Tibial nerve (tissue), 4 donors: ENCODE data around the gene TMX2. TPM values are rescaled to one million over a fixed set of nuclear protein-coding genes. Genes with fewer than 3 reads are reported as not detected.
A peak's percentile ranks its signal among the peaks of the same experiment; 100 is the strongest.
"Not testable (repeated sequence)": the region's sequence is repeated elsewhere in the genome, so short reads cannot be mapped to it uniquely, and the experiment has no call there.

Source experiments
- DNase-seq, 2 donors: peaks; one replicate each; pipeline ENCODE4 v3.0.0-alpha.2; 2019; ENCODE audit warnings: low spot score in 2 of 2
- H3K27ac ChIP-seq, 4 donors: fragments of 200-600 bp; sonication (generic) in 3 of 4; one replicate each; pipeline ENCODE4 v1.5.1; 2017 to 2019; ENCODE audit warnings: mild to moderate bottlenecking in 1 of 4
- H3K27me3 ChIP-seq, 2 donors: fragments of 200-600 bp; sonication (generic) in 1 of 2; one replicate each; pipeline versions ENCODE4 v1.5.1 to v1.6.0; 2017 to 2019
- H3K36me3 ChIP-seq, 3 donors: fragments of 200-600 bp; sonication (generic); one replicate each; pipeline ENCODE4 v1.5.1; 2018 to 2019
- H3K4me1 ChIP-seq, 4 donors: fragments of 200-600 bp; sonication (generic) in 3 of 4; one replicate each; pipeline ENCODE4 v1.5.1; 2017 to 2019
- H3K4me3 ChIP-seq, 4 donors: fragments of 200-600 bp; sonication (generic) in 3 of 4; one replicate each; pipeline ENCODE4 v1.5.1; 2017 to 2019; ENCODE audit warnings: mild to moderate bottlenecking in 1 of 4, moderate library complexity in 1 of 4
- H3K9me3 ChIP-seq, 4 donors: fragments of 200-600 bp; sonication (generic) in 3 of 4; one replicate each; pipeline ENCODE4 v1.5.1; 2017 to 2019
- EP300 ChIP-seq, 2 donors: sonication (generic); formaldehyde crosslinking; IDR thresholded peaks; one replicate each; pipeline ENCODE4 v1.6.1; 2017; ENCODE audit warnings: antibody characterized with exemption in 2 of 2, mild to moderate bottlenecking in 1 of 2
- POLR2A ChIP-seq, 2 donors: fragments of 450-650 bp; IDR thresholded peaks; one replicate each; pipeline ENCODE4 v1.6.1; 2017; ENCODE audit warnings: antibody characterized with exemption in 2 of 2, mild to moderate bottlenecking in 2 of 2, moderate library complexity in 2 of 2
- WGBS, 2 donors: methylation state at CpG; one replicate each; pipeline ENCODE4 v1.1.5; 2018; 5-methylcytosine and 5-hydroxymethylcytosine counted together
- total RNA-seq, 4 donors: library from RNA; depleted of rRNA; stranded (reverse); fragments of >200 nt; gene quantifications; one replicate each; pipeline ENCODE4 v1.1.0, GENCODE V29; 2016
- TF ChIP-seq, protein P1 (sequence below), 5 experiments: fragments of 200-600 bp in 3 of 5; fragments of 450-650 bp in 2 of 5; sonication (generic) in 3 of 5; IDR thresholded peaks; one replicate each; pipeline ENCODE4 v1.5.1; 2016 to 2019; ENCODE audit warnings: antibody characterized with exemption in 5 of 5, mild to moderate bottlenecking in 3 of 5, moderate library complexity in 2 of 5

Gene TMX2
- total RNA-seq, 4 donors from 2014 or later, result 54.3 to 89.4 (median 71.7) TPM

DNA sequence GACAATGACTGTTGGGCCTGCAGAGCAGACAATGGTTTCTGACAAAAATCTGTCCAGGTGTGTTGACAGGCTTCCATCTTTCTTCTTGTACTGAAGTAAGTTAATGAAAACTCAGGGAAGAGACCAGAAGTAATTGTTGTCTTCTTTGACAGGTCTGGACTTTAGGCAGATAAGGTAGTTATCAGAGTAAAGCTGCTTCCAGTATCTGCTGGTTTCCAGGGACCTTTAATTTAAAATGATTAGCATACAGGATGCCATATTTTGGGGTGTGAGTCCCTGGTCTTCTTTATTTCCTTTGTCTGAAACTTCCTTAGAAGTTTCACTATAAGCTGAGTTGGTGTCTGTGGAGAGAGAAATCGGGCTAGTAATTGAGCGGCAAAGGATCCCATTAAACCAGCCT lies 1.4 kb downstream of the TMX2 start:
- TF ChIP-seq POLR2A (IDR thresholded peaks at IDR 0.05) (no peak), EP300 (IDR thresholded peaks at IDR 0.05) (no peak)
- TF ChIP-seq, protein P1, sequence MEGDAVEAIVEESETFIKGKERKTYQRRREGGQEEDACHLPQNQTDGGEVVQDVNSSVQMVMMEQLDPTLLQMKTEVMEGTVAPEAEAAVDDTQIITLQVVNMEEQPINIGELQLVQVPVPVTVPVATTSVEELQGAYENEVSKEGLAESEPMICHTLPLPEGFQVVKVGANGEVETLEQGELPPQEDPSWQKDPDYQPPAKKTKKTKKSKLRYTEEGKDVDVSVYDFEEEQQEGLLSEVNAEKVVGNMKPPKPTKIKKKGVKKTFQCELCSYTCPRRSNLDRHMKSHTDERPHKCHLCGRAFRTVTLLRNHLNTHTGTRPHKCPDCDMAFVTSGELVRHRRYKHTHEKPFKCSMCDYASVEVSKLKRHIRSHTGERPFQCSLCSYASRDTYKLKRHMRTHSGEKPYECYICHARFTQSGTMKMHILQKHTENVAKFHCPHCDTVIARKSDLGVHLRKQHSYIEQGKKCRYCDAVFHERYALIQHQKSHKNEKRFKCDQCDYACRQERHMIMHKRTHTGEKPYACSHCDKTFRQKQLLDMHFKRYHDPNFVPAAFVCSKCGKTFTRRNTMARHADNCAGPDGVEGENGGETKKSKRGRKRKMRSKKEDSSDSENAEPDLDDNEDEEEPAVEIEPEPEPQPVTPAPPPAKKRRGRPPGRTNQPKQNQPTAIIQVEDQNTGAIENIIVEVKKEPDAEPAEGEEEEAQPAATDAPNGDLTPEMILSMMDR (IDR thresholded peaks at IDR 0.05), result no peak
- 96 to 97% methylated on average over 2 of the region's 2 CpGs for whole genome bisulfite sequencing, 2 donors
- Histone ChIP-seq H3K36me3 (peaks cover 0 to 12% (median 0%) of the 10 kb centered on the region in 3 donors), H3K4me1 (peaks cover 0 to 45% (median 14%) of the 10 kb centered on the region in 4 donors), H3K27ac (no peak overlapping the region), H3K9me3 (no peaks in the 10 kb centered on the region), H3K4me3 (peak overlapping the region in 1 of 4 donors; percentile 90), H3K27me3 (no peaks in the 10 kb centered on the region)
- DNase-seq, result no peak

DNA sequence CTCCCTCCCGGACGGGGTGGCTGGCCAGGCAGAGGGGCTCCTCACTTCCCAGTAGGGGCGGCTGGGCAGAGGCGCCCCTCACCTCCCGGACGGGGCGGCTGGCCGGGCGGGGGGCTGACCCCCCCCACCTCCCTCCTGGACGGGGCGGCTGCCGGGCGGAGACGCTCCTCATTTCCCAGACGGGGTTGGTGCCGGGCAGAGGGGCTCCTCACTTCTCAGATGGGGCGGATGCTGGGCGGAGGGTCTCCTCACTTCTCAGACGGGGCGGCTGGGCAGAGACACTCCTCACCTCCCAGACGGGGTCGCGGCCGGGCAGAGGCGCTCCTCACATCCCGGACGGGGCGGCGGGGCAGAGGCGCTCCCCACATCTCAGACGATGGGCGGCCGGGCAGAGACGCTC lies 4.3 kb downstream of the TMX2 start:
- H3K36me3 ChIP-seq, result peaks cover 0 to 26% (median 0%) of the 10 kb centered on the region in 3 donors
- H3K27me3 ChIP-seq, DNase-seq, H3K9me3 ChIP-seq, H3K27ac ChIP-seq, H3K4me3 ChIP-seq: not testable (repeated sequence)
- WGBS, 2 donors, result 96 to 99% methylated on average over 19 to 21 of the region's 34 CpGs
- peaks cover 0 to 23% (median 9%) of the 10 kb centered on the region in 4 donors for H3K4me1 ChIP-seq

DNA sequence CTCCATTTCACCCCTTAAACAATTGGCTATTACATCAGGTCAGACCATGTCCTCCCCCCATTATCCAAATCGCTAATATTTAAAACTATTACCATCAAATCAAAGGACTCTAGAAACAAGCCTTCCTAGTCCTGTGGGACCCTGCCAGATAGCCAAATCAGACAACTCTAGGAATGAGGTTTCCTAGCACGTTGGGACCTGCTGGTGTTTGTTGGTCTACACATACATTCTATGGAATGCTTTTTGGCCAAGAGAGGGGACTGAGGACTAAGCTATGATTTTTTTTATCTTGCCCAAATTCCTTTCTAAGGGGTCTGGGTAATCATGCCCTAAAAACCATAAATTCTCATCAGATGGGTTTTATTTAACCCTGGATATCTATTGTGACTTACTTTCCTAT lies 14.8 kb downstream of the TMX2 start:
- TF ChIP-seq EP300 (IDR thresholded peaks at IDR 0.05), result no peak
- TF ChIP-seq, protein P1 (IDR thresholded peaks at IDR 0.05), result no peak
- TF ChIP-seq POLR2A (IDR thresholded peaks at IDR 0.05), result no peak
- H3K4me1 ChIP-seq, result no peaks in the 10 kb centered on the region
- no peaks in the 10 kb centered on the region for H3K9me3 ChIP-seq
- 68 to 69% methylated on average over 2 of the region's 2 CpGs for WGBS, 2 donors
- H3K4me3 ChIP-seq, result no peak overlapping the region
- H3K27ac ChIP-seq, result no peak overlapping the region
- H3K36me3 ChIP-seq, result peaks cover 0 to 7% (median 0%) of the 10 kb centered on the region in 3 donors
- no peaks in the 10 kb centered on the region for H3K27me3 ChIP-seq
- no peak for DNase-seq

GRCh38 chr11:57728829-57729228 lies 16.4 kb downstream of the TMX2 start:
- H3K9me3 ChIP-seq, result no peaks in the 10 kb centered on the region
- TF ChIP-seq, protein P1 (IDR thresholded peaks at IDR 0.05), result no peak
- TF ChIP-seq EP300 (IDR thresholded peaks at IDR 0.05), result no peak
- TF ChIP-seq POLR2A (IDR thresholded peaks at IDR 0.05), result no peak
- WGBS, 2 donors, result 62 to 64% methylated on average over 7 of the region's 7 CpGs
- no peak overlapping the region for H3K27ac ChIP-seq
- no peak overlapping the region for H3K4me3 ChIP-seq
- no peaks in the 10 kb centered on the region for H3K27me3 ChIP-seq
- H3K36me3 ChIP-seq, result peaks cover 0 to 7% (median 0%) of the 10 kb centered on the region in 3 donors
- no peak for DNase-seq
- no peaks in the 10 kb centered on the region for H3K4me1 ChIP-seq

- Histone ChIP-seq H3K4me1 (no peaks in the 10 kb centered on the region), H3K4me3 (no peak overlapping the region), H3K9me3 (no peaks in the 10 kb centered on the region), H3K27ac (no peak overlapping the region), H3K27me3 (no peaks in the 10 kb centered on the region), H3K36me3 (peaks cover 0 to 7% (median 0%) of the 10 kb centered on the region in 3 donors)
- WGBS, 2 donors, result 90 to 96% methylated on average over 7 of the region's 7 CpGs
- TF ChIP-seq, protein P1 (IDR thresholded peaks at IDR 0.05), result no peak
- TF ChIP-seq POLR2A (IDR thresholded peaks at IDR 0.05), result no peak
- no peak for TF ChIP-seq EP300 (IDR thresholded peaks at IDR 0.05)
- DNase-seq, result no peak
These were observed 17.1 kb downstream of the TMX2 start for GRCh38 chr11:57729479-57729878.

DNA sequence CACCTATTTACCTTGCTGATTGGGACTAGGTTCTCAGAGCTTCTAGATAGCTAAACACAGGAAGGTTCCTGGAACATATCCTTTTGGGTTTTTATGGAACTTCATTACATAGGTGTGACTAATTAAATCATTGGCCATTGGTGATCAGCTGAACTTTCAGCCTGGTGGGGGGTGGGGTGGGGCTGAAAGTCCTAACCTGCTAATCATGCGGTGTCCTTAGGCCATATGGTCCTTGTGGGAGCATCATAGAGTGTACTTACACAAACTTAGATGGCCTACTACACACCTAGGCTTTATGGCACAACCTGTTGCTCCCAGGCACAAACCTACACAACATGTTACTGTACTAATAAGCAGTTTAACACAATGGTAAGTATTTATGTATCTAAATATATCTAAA lies 20.3 kb downstream of the TMX2 start:
- Histone ChIP-seq H3K27me3 (no peaks in the 10 kb centered on the region), H3K9me3 (no peaks in the 10 kb centered on the region), H3K36me3 (peaks cover 0 to 11% (median 0%) of the 10 kb centered on the region in 3 donors), H3K27ac (no peak overlapping the region), H3K4me3 (no peak overlapping the region), H3K4me1 (no peaks in the 10 kb centered on the region)
- no peak for TF ChIP-seq EP300 (IDR thresholded peaks at IDR 0.05)
- TF ChIP-seq, protein P1 (IDR thresholded peaks at IDR 0.05), result no peak
- no peak for TF ChIP-seq POLR2A (IDR thresholded peaks at IDR 0.05)
- WGBS, 2 donors, result 100% methylated on average over 1 of the region's 1 CpG
- no peak for DNase-seq
